GM21786 (cell line): ENCODE results near the gene CYP2A6.
A peak's percentile ranks its signal among the peaks of the same experiment; 100 is the strongest.

Experiments used
- ATAC-seq: cut with Tn5 transposase; IDR thresholded peaks from one replicate; pipeline ENCODE4 v1.9.1; 2021; ENCODE audit not compliant: unreplicated experiment

Gene CYP2A6

DNA sequence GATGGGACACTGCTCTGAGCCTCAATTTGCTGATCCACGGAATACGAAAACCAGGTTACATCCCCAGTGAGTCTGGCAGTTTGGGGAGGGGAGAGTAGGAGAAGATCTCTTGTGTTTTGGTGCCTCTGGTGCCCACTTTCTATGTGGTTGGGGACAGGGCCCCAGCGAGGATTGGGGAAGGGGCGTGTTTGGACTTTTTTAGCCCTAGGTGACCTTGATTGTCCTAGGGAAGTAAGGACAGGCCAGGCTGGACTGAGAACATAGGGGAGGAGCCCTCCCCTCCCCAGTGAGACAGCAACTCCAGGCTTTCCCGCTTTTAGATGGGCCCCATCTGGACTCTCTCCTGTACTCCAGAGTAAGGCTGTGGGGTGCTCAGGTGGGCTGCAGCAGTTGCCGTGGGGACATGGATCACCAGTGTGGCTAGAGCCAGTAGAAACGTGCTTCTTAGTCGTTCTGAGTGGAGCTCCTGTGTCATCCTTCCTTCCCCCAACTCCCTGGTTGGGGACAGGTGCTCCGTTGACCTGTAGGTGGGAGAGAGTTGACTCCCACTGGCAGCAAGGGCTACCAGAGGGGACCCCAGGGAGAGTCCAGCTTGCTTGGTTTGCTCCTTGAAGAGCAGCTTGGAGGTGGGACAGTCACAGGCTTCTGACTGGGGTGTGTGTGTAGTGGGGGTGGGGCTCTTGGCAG lies 46.9 kb downstream of the CYP2A6 start:
- ATAC-seq = no peak

DNA sequence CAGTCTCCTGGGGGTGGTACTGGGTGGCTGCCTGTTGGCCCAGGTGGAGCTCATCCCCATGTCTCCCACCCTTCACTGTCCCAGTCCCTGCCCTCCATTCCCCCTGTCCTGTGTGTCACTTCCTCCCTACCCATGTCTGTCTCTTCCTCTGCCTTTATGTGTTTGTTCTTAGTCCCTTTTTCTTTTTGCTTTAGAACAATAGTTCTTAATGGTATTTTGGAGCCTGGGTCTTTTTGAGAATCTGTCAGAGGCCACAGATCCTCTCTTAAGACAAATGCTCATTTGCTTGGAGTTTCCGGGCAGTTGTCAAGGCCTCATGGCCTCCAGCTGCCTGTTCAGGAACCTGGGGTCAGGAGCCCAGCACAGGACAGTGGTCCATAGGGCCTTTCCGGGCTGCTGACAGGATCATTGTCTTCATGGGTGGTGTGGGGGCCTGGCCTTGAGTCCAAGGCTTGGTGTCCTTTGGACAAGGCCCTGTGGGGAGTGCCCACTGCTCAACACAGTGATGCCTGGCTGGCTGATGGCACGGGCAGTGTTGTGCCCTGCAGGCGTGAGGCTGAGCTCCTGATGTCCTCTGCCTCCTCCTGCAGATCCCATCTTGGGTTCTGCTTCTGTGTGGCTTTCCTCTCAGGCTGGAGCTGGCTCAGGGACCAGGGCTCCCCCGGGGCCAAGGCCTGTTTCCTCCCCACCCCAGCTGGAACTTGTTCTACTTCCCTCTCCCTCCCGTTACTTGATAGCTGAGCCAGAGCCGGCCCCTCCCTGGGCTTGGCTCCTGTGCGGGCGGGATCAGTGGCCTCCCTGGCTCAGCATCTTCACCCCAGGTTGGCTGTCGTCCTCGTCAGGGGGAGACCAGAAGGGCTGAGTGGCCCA lies 47.7 kb downstream of the CYP2A6 start:
- ATAC-seq = no peak

DNA sequence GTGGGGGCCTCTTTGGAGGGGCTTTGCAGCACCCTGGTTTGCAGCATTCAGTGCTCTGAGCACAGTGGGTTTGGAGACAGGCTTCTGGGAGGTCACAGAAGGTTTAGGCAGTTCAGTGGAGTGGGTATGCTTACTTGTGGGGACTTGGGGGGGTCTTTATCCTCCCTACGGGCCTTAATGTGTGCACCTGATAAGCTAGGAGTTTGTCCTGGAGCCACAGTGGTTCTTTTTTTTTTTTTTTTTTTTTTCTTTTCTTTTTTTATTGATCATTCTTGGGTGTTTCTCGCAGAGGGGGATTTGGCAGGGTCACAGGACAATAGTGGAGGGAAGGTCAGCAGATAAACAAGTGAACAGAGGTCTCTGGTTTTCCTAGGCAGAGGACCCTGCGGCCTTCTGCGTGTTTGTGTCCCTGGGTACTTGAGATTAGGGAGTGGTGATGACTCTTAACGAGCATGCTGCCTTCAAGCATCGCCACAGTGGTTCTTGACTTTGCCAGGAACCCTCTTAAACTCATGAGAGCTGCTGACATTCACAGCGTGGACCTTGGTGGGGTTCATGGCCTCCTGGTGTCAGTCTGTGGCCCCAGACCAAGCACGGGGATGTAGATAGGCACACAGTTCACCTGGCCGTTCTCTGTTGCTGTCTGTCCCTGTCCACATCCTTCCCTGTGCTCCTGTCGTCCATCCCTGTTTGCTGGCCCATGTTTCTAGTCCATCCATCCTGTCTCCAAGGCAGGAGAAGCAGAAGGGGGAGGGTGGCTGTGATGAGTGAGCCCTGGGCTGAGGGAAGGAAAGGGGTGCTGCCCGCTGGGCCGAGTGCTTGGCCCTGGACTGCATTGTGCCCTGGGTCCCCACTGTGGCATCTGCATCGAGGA lies 48.6 kb downstream of the CYP2A6 start:
- no peak for ATAC-seq

DNA sequence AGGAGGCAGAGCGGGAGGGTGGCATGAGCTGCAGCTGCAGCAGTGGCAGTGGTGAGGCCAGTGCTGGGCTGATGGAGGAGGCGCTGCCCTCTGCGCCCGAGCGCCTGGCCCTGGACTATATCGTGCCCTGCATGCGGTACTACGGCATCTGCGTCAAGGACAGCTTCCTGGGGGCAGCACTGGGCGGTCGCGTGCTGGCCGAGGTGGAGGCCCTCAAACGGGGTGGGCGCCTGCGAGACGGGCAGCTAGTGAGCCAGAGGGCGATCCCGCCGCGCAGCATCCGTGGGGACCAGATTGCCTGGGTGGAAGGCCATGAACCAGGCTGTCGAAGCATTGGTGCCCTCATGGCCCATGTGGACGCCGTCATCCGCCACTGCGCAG lies 49.3 kb downstream of the CYP2A6 start:
- no peak for ATAC-seq

- no peak for ATAC-seq
Measured at GRCh38 chr19:40800339-40800996, 49.8 kb downstream of the CYP2A6 start.

DNA sequence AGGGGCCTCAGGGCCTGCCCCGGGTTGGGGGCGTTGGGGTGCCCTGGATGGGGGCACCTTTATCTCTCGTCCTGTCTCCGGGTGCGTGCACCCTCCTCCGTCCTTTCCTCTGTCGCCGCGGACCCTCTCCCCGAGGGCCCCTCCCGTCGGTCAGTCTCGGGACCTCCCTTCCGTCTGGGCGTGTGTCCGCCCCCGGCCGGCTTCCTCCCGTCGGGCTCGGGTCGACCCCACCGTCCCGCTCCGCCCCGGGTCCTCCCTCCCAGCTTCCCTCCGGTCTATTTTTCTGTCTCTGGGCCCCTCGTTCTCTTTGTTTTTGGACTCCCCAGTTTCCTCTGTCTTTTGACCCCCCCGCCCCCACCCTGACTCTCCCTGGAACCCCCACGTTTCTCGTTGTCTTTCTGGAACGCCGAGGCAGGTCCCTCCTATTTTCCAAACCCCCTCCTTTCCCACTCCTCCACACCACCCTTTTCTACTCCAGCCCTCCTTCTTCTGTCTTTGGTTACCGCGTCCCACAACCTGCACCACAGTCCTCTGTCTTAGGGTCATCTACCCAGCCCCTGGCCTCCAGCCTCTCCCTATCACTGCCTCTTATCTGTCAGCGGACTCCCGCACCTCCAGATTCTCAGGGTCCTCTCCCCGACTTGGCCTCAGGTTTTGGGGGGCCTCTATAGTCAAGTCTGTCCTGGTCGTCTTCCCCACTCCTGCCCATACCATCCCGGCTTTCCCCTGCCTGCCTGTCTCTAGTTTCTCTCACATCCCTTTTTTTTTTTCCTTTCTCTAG lies 50.5 kb downstream of the CYP2A6 start:
- no peak for ATAC-seq

DNA sequence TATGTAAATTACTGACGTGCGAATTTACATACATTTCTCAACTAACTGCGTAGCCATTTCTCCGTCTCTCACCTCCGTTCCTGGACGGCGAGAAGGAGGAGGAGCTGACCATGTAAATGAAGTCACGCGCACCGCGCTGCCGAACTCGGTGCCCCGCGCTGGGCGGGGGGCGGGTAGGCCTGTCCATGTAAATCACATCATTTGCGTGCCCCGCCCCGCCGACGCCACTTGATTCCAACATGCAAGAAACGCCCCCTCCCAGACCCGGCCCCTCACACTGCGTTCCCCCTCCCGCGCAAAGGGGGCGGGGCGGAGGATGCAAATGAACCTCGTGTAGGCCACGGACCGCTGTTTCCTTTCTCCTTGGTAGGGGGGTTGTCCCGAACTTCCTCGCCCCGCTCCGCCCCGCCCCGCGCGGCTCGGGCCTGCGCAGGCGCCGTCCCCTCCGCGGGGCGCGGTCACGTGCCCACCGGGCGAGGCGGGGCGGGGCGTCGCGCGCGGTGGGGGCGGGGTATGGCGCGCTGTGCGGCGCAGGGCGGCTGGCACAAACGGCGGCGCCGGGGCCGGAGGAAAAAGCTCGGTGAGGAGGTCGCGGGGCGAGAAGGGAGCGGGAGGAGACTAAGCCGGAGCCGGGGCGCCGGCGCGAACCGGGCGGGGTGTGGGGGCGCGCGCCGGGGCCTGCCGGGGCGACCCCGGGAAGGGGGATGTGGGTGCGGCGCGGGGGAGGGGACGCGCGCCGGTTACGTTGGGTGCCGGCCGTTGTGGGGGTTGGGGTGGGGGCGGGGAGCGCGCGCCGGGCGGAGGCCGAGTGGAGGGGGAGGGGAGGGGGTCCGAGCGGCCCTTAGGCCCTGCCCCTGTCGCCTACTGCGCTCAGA lies 51.3 kb downstream of the CYP2A6 start, which contains the start of gene EGLN2:
Gene EGLN2 (plus strand): TSS at position 509 of the 875 bp plus-strand sequence. CDS start 1,382 bp downstream, outside the sequence.
- ATAC-seq = peak; percentile 63

- peak; percentile 43 for ATAC-seq
Measured at GRCh38 chr19:40797963-40798682, 52.1 kb downstream of the CYP2A6 start.

GRCh38 chr19:40797166-40797962 lies 52.9 kb downstream of the CYP2A6 start:
- ATAC-seq = no peak
